ACC112 (cell line): ENCODE measurements around the gene RNF152.
A peak's percentile ranks its signal among the peaks of the same experiment; 100 is the strongest.

Experiments
- H2AFZ ChIP-seq: fragments of 200-600 bp; sonication (generic); one replicate; pipeline ENCODE4 v1.6.0; 2017; ENCODE audit warnings: antibody characterized with exemption, low read length; ENCODE audit not compliant: unreplicated experiment
- H3K27ac ChIP-seq: fragments of 200-600 bp; sonication (generic); 2 replicates; pipeline ENCODE4 v1.5.1; 2014; ENCODE audit warnings: low read depth, mild to moderate bottlenecking, antibody characterized with exemption, low read length, moderate library complexity
- H3K27me3 ChIP-seq: fragments of 200-600 bp; sonication (generic); 2 replicates; pipeline ENCODE4 v1.6.1; 2014; ENCODE audit warnings: mild to moderate bottlenecking, antibody characterized with exemption, low read length, moderate library complexity, mixed read lengths; ENCODE audit not compliant: insufficient read depth
- H3K36me3 ChIP-seq: fragments of 200-600 bp; sonication (generic); 2 replicates; pipeline ENCODE4 v1.6.1; 2016; ENCODE audit warnings: mild to moderate bottlenecking, antibody characterized with exemption, low read length, moderate library complexity, mixed read lengths; ENCODE audit not compliant: insufficient read depth
- H3K4me1 ChIP-seq: fragments of 200-600 bp; sonication (generic); one replicate; pipeline ENCODE4 v1.6.1; 2016; ENCODE audit warnings: low read length, mixed read lengths; ENCODE audit not compliant: insufficient read depth, unreplicated experiment, control insufficient read depth
- H3K4me3 ChIP-seq: fragments of 200-600 bp; sonication (generic); 2 replicates; pipeline ENCODE4 v1.5.1; 2014; ENCODE audit warnings: mild to moderate bottlenecking, low read depth, low read length
- H3K79me2 ChIP-seq: fragments of 200-600 bp; sonication (generic); one replicate; pipeline ENCODE4 v1.6.0; 2016; ENCODE audit warnings: low read length; ENCODE audit not compliant: control insufficient read depth, unreplicated experiment, insufficient read depth

RNF152 gene

DNA sequence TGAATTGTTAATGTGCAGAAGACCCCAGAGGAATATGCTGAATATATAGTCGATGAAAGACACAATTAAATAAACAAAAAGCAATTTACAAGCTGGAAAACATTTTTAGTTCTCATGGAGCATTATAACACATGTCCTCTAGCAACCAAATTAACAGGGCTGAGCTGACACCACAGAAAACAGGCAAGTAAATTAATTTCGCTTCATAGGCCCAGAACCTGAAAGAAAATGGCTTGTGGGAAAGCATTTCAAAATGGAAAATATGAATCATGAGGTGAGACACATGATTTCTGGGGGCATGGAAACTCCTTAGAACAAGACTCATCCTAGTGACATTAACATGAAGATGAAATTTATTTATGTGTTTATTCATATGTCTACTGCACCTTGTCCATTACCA lies 25.0 kb upstream of the RNF152 start:
- Histone ChIP-seq H3K27ac (no peak overlapping the region), H3K36me3 (no peaks in the 10 kb centered on the region), H3K79me2 (no peaks in the 10 kb centered on the region), H2AFZ (no peak overlapping the region), H3K27me3 (no peaks in the 10 kb centered on the region), H3K4me1 (peaks cover 10% of the 10 kb centered on the region), H3K4me3 (no peak overlapping the region)

DNA sequence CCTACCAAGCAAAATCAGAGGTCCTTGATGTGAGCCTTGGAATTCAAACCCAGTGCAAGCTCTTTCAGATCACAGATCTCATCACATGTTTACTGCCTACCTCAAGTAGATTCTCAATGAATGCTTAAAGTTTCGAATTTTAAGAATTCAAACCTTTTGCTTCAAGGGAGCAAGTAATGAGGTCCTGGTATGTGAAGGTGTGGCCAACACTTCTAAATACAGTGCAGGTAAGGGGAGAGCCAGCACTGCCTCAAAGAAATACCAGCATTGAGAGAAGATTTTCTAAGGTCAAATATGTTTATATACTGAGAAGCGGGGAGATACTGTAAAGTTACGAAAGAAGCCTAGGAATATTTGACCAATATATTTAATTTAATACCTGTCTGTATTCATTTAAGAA lies 19.7 kb upstream of the RNF152 start:
- H3K36me3 ChIP-seq: no peaks in the 10 kb centered on the region
- no peaks in the 10 kb centered on the region for H3K27me3 ChIP-seq
- H3K4me3 ChIP-seq: no peak overlapping the region
- no peaks in the 10 kb centered on the region for H3K79me2 ChIP-seq
- no peak overlapping the region for H3K27ac ChIP-seq
- H2AFZ ChIP-seq: no peak overlapping the region
- H3K4me1 ChIP-seq: peaks cover 5% of the 10 kb centered on the region

DNA sequence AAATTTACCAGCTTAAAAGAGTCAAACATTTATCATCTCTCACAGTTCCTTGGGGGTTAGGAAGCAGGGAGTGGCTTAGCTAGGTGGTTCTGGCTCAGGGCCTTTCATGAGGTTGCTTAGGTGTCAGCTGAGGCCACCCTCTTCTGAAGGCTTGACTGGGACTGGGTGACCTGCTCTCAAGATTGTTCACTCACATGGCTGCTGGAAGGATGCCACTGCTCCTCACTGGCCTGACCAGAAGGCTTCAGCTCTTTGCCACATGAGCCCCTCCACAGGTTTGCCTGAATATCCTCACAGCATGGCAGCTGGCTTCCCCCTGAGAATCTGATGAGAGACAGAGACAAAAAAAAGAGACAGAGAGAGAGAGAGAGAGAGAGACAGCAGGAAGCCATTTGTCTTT lies 17.3 kb upstream of the RNF152 start:
- Histone ChIP-seq H3K79me2 (no peaks in the 10 kb centered on the region), H3K27me3 (no peaks in the 10 kb centered on the region), H3K27ac (no peak overlapping the region), H2AFZ (no peak overlapping the region), H3K36me3 (no peaks in the 10 kb centered on the region), H3K4me1 (no peaks in the 10 kb centered on the region), H3K4me3 (no peak overlapping the region)

DNA sequence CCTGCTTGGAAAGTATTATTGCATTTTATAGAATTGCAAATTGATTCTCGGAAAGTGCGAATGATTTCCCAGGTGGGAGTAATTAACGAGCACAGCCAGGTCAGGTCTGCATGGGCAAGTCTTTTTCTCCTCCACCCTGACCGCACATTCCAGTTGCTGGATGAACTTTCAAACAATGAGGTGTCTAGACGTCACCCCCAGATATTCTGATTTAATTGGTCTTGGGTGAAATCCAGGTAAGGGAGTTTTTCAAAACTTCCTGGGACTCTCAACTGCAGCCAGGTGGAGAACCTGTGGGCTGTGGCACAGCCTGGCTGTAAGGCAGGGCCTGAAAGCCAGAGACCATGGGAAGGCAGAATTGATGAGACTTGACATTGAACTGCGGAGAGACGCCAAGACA lies 15.9 kb upstream of the RNF152 start:
- no peaks in the 10 kb centered on the region for H3K4me1 ChIP-seq
- no peaks in the 10 kb centered on the region for H3K79me2 ChIP-seq
- no peaks in the 10 kb centered on the region for H3K27me3 ChIP-seq
- H3K36me3 ChIP-seq: no peaks in the 10 kb centered on the region
- no peak overlapping the region for H3K4me3 ChIP-seq
- no peak overlapping the region for H2AFZ ChIP-seq
- H3K27ac ChIP-seq: no peak overlapping the region

DNA sequence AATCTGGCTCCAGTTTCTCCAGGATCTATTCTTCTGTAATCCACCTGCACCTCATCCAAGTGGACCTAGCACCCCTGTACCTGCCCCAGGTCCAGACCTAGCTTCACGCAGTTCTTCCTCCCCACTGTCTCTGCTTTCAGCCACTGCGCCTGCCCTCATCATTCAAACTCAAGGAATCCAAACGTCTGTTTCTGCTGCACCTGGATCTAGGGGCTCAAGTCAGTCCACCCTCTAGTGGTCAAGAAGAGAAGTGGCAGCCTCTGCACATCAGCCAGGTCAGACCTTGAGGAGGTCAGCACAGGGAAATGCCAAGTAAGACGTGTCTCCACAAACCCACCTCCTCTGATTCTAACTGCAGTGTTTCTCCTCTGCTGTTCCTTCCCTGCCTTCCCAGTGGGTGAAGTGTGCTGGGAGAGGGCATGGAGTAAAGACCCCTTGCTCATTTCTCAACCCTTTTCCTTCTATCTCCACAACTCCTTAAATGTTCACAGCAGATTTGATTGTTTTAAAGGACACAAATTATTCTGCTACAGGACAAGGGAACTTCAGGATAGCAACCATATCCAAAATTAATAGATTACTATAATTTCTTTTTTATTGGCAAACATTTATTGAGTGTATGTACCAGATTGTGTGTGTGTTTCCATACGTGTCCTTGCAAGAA lies 8.6 kb upstream of the RNF152 start:
- H3K36me3 ChIP-seq: no peaks in the 10 kb centered on the region
- no peaks in the 10 kb centered on the region for H3K79me2 ChIP-seq
- no peak overlapping the region for H3K27ac ChIP-seq
- H3K27me3 ChIP-seq: no peaks in the 10 kb centered on the region
- no peak overlapping the region for H2AFZ ChIP-seq
- H3K4me3 ChIP-seq: no peak overlapping the region
- peaks cover 5% of the 10 kb centered on the region for H3K4me1 ChIP-seq

DNA sequence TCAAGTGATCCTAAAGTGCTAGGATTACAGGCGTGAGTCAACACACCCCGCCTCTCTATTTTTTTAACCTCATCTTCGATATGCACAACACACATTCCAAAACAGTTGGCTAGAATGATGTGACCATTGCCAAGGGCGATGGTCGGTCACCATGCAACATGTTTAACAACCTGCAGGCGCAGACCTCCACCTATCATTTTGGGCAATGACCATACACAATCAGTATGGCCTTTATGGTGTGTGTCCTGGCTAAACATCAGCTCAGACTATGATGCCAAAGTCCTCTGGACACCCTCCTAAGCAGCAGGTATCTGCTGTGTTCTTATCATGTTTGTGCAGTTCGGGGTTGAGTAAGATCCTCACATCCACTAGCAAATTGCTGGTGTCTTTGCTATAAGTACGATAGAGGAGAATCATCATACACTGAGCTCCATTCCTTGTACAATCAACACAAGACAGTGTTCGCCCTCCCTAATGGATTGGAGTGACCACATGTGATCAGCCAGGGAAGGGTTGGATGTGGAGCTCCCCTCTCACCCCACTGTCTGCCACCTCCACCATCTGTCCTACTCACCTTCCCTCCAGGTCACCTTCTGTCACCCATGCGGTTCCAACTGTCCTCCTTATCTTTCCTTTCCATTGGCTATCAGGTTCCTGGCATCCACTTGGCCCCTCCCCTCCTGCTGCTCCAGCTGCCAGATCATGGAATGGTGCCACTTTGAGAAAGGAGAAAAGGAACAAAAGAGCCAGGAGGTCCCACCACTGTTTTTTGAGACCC lies 7.9 kb upstream of the RNF152 start:
- Histone ChIP-seq H3K4me3 (no peak overlapping the region), H3K27ac (no peak overlapping the region), H3K27me3 (no peaks in the 10 kb centered on the region), H3K4me1 (peaks cover 5% of the 10 kb centered on the region), H2AFZ (no peak overlapping the region), H3K79me2 (no peaks in the 10 kb centered on the region), H3K36me3 (no peaks in the 10 kb centered on the region)

DNA sequence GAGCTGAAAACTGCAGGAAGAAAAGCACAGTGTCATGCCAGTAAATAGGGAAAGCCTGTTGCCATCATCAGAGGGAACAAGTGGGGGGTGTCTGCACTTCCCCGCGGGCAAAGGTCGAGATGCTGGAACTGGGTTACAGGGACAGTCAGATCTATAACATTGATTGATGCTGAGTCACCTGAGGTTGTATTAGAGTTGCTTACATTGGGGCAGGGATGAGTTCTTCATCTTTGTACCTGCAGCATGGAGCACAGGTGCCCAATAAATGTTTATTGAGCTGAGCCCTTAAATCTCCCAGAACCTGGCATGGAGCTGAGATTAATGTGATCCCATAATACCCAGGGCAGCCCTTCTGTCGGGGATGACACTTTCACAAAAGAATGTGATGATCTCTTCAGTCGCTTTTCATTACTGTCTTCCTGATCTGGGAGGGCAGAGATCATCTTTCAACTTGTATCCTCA lies 5.9 kb upstream of the RNF152 start:
- H3K27me3 ChIP-seq: no peaks in the 10 kb centered on the region

DNA sequence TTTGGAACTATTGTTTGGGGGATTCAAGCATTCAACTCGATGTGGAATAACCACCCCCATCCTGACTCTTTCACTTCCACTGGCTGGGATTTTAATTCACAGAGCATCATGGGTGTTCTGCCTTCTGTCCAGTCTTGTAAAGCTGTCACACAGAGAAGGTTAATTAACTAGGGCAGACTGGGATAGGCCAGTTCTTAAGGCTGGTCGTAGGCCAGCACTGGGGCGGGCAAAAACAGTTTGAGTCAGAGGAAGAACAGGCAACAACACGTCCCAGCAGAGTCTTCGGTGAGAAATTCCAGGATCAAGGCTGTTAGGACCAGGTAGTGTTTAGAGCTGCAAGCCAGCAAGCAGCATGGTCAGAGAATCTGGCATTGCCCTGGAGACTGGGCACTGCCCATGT lies 4.0 kb upstream of the RNF152 start:
- no peaks in the 10 kb centered on the region for H3K27me3 ChIP-seq

More for the DNA sequence above, 5.9 kb upstream of the RNF152 start:
- no peak overlapping the region for H3K27ac ChIP-seq
- no peak overlapping the region for H2AFZ ChIP-seq
- H3K36me3 ChIP-seq: no peaks in the 10 kb centered on the region
- no peak overlapping the region for H3K4me3 ChIP-seq
- peaks cover 5% of the 10 kb centered on the region for H3K4me1 ChIP-seq
- H3K79me2 ChIP-seq: no peaks in the 10 kb centered on the region

DNA sequence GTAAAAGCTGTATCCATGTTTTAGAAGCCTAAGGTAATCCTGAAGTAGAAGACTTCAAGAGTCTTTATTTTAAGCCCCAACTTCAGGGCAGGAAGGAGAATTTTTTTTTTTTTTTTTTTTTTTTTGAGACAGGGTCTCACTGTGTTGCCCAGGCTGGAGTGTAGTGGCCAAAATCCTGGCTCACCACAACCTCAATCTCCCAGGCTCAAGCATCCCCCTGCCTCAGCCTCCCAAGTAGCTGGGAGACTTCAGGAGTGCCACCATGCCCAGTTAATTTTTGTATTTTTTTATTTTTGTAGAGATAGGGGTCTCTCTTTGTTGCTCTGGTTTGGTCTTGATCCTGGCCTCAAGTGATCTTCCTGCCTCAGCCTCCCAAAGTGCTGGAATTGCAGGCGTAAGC lies 3.3 kb upstream of the RNF152 start:
- H3K4me1 ChIP-seq: peaks cover 9% of the 10 kb centered on the region
- H3K79me2 ChIP-seq: no peaks in the 10 kb centered on the region
- no peak overlapping the region for H2AFZ ChIP-seq
- no peak overlapping the region for H3K4me3 ChIP-seq
- no peak overlapping the region for H3K27ac ChIP-seq
- H3K27me3 ChIP-seq: no peaks in the 10 kb centered on the region
- no peaks in the 10 kb centered on the region for H3K36me3 ChIP-seq

More for the DNA sequence above, 4.0 kb upstream of the RNF152 start:
- H2AFZ ChIP-seq: peak overlapping the region; percentile 72
- H3K4me1 ChIP-seq: peaks cover 6% of the 10 kb centered on the region
- H3K4me3 ChIP-seq: no peak overlapping the region
- no peak overlapping the region for H3K27ac ChIP-seq
- H3K36me3 ChIP-seq: no peaks in the 10 kb centered on the region
- no peaks in the 10 kb centered on the region for H3K79me2 ChIP-seq

DNA sequence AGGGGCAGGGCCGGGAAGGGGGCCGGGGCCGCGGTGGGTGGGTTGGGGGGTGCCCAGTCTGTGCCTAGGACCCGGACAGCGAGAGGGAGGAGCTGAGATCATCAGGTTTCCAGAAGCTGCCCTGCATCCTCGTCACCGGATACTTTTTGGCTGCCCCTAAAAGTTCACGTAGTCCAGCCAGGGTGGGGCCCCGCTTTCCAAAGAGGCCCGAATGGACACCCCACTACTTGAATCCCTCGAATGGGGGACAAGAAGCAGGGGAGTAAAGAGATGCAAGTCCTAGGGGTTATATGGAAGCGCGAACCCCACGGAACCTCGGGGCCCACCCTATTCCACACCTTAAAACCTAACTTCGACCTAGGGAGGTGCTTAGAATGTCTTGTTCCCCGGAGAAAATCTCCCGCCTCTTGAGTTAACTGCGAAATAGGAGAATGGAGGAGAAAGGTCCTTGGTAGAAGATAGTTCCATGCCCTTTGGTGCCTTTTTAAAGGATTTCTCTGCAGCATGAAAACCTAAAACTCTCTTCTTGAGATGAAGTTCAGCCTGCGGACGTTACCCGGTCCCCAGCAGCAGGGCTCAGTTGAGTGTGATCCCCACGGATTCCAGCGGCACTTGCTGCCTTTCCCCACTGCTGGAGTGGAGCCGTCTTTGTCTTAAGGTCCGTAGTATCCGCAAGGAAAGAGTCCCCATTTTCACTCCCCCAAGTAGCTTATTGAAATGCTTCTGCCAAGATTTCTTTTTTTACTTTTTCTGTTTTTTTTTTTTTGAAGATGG lies 2.1 kb upstream of the RNF152 start:
- peak overlapping the region; percentile 86 for H2AFZ ChIP-seq
- H3K27ac ChIP-seq: no peak overlapping the region

More for the DNA sequence above, 2.1 kb upstream of the RNF152 start:
- H3K79me2 ChIP-seq: peaks cover 3% of the 10 kb centered on the region
- 0 out of 2 replicates have a peak, but pooled peaks cover 5% of the 10 kb centered on the region for H3K36me3 ChIP-seq
- H3K4me3 ChIP-seq: peak overlapping the region; percentile 80
- peaks cover 9% of the 10 kb centered on the region for H3K4me1 ChIP-seq
- H3K27me3 ChIP-seq: no peaks in the 10 kb centered on the region
